ENCODE data around the gene LIPK. TPM values are rescaled to one million over a fixed set of nuclear protein-coding genes. Genes with fewer than 3 reads are reported as not detected.

LIPK gene
- total and polyA plus RNA-seq, 8 donors, result not detected

GRCh38 chr10:88791924-88792323, 85.9 kb downstream of the LIPK start:
- ATAC-seq (peak in 3 of 4 donors; percentile 61 to 70 (median 69)), DNase-seq (peak in 1 of 6 donors; percentile 18), FAIRE-seq (no peak)
- no peak overlapping the region for H3K4me3 ChIP-seq
- WGBS, 2 donors, result 48 to 51% methylated on average over 2 of the region's 2 CpGs
- TF ChIP-seq CTCF (IDR thresholded peaks at IDR 0.05), result peak in 1 of 4 donors; percentile 35
- H3K4me1 ChIP-seq, result no peaks in the 10 kb centered on the region
- no peaks in the 10 kb centered on the region for H3K9me3 ChIP-seq
- no peaks in the 10 kb centered on the region for H3K27me3 ChIP-seq
- H3K27ac ChIP-seq, result no peak overlapping the region
- H3K36me3 ChIP-seq, result no peaks in the 10 kb centered on the region
- intact Hi-C loops (cut with DNase I), result no loop called here

- no peaks in the 10 kb centered on the region for H3K27me3 ChIP-seq
- H3K9me3 ChIP-seq, result no peaks in the 10 kb centered on the region
- WGBS, 2 donors, result 73 to 84% methylated on average over 4 of the region's 4 CpGs
- FAIRE-seq (no peak), DNase-seq (peak in 1 of 6 donors; percentile 48), ATAC-seq (peak in 2 of 4 donors; percentile 77 to 81)
- intact Hi-C loops (cut with DNase I), result no loop called here
- no peak overlapping the region for H3K27ac ChIP-seq
- no peaks in the 10 kb centered on the region for H3K4me1 ChIP-seq
- H3K4me3 ChIP-seq, result no peak overlapping the region
- TF ChIP-seq CTCF (IDR thresholded peaks at IDR 0.05), result no peak
- H3K36me3 ChIP-seq, result no peaks in the 10 kb centered on the region
Measured at GRCh38 chr10:88792661-88793060, 86.6 kb downstream of the LIPK start.

GRCh38 chr10:88793712-88794299, 87.8 kb downstream of the LIPK start:
- Histone ChIP-seq H3K27ac (no peak overlapping the region), H3K36me3 (no peaks in the 10 kb centered on the region), H3K27me3 (no peaks in the 10 kb centered on the region), H3K4me3 (no peak overlapping the region), H3K4me1 (no peaks in the 10 kb centered on the region), H3K9me3 (no peaks in the 10 kb centered on the region)
- FAIRE-seq (no peak), ATAC-seq (no peak), DNase-seq (no peak)
- WGBS, 2 donors, result 61 to 77% methylated on average over 2 of the region's 2 CpGs
- no peak for TF ChIP-seq CTCF (IDR thresholded peaks at IDR 0.05)
- intact Hi-C loops (cut with DNase I), result no loop called here

- Histone ChIP-seq H3K27me3 (no peaks in the 10 kb centered on the region), H3K36me3 (no peaks in the 10 kb centered on the region), H3K4me1 (no peaks in the 10 kb centered on the region), H3K4me3 (no peak overlapping the region), H3K9me3 (no peaks in the 10 kb centered on the region), H3K27ac (no peak overlapping the region)
- TF ChIP-seq CTCF (IDR thresholded peaks at IDR 0.05), result no peak
- ATAC-seq, result no peak
- intact Hi-C loops (cut with DNase I), result no loop called here
- 62 to 64% methylated on average over 1 of the region's 1 CpG for WGBS, 2 donors
- DNase-seq, result no peak
- no peak for FAIRE-seq
Measured at GRCh38 chr10:88794731-88795130, 88.7 kb downstream of the LIPK start.

All from pancreas (tissue), 10 donors.